ENCODE data around the gene KXD1. TPM values are rescaled to one million over a fixed set of nuclear protein-coding genes. Genes with fewer than 3 reads are reported as not detected.

The KXD1 gene
- total and polyA plus RNA-seq, 4 donors: 51.3 to 117 (median 74.8) TPM

DNA sequence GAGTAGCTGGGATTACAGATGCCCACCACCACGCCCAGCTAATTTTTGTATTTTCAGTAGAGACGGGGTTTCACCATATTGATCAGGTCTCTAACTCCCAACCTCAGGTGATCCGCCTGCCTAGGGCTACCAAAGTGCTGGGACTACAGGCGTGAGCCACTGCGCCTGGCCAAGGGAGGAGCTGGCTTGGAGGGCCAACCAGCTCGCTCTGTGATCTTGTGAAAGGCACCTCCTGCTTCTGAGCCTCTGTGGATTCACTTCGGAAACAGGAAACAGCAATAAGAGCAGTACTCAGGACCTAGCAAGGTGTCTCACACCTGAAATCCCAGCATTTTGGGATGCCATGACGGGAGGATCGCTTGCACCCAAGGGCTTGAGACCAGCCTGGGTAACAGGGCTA lies 33.8 kb upstream of the KXD1 start:
- Histone ChIP-seq H3K9ac (ENCODE audit: insufficient read depth in 1 of 2, low read length in 2 of 2) (no peak overlapping the region), H3K4me1 (ENCODE audit: control insufficient read depth in 5 of 5, insufficient read depth in 5 of 5, low read length in 5 of 5) (peaks cover 0 to 10% (median 7%) of the 10 kb centered on the region in 5 donors), H3K9me3 (ENCODE audit: control insufficient read depth in 4 of 4, insufficient read depth in 3 of 4, low read length in 3 of 4) (no peaks in the 10 kb centered on the region)

DNA sequence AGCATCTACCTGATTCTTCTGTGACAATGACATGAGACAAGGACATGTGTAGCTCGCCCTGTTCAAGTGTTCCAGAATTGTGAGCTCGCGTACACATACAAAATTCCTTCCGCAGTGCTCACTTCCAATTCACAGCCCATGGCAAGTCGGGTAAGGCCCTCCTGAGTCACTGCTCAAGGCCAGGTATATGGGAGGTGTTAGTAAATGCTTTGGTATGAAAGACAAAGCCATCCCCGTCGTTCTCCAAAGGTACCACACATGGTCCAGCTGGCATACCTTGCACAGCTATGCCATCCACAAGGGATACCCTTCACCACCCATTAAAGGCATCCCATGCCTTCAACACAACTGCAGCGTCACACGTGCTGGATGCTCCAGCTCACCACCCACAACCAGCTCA lies 31.4 kb upstream of the KXD1 start:
- no peak for ATAC-seq (ENCODE audit: insufficient read depth, low FRiP score)

More for the DNA sequence above, 33.8 kb upstream of the KXD1 start:
- Histone ChIP-seq H3K36me3 (ENCODE audit: control insufficient read depth in 4 of 4, insufficient read depth in 4 of 4, low read length in 4 of 4) (no peaks in the 10 kb centered on the region), H3K27me3 (ENCODE audit: control insufficient read depth in 3 of 3, insufficient read depth in 3 of 3, low read length in 2 of 3) (no peaks in the 10 kb centered on the region), H3K27ac (ENCODE audit: low read depth in 1 of 2, low read length in 1 of 2) (no peak overlapping the region), H3K4me3 (no peak overlapping the region)
- TF ChIP-seq, protein P1, sequence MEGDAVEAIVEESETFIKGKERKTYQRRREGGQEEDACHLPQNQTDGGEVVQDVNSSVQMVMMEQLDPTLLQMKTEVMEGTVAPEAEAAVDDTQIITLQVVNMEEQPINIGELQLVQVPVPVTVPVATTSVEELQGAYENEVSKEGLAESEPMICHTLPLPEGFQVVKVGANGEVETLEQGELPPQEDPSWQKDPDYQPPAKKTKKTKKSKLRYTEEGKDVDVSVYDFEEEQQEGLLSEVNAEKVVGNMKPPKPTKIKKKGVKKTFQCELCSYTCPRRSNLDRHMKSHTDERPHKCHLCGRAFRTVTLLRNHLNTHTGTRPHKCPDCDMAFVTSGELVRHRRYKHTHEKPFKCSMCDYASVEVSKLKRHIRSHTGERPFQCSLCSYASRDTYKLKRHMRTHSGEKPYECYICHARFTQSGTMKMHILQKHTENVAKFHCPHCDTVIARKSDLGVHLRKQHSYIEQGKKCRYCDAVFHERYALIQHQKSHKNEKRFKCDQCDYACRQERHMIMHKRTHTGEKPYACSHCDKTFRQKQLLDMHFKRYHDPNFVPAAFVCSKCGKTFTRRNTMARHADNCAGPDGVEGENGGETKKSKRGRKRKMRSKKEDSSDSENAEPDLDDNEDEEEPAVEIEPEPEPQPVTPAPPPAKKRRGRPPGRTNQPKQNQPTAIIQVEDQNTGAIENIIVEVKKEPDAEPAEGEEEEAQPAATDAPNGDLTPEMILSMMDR (IDR thresholded peaks at IDR 0.05; ENCODE audit: control extremely low read depth, extremely low read depth): no peak
- 92 to 94% methylated on average over 9 of the region's 9 CpGs for WGBS, 2 donors
- ATAC-seq (ENCODE audit: insufficient read depth, low FRiP score) (no peak), DNase-seq (no peak)

DNA sequence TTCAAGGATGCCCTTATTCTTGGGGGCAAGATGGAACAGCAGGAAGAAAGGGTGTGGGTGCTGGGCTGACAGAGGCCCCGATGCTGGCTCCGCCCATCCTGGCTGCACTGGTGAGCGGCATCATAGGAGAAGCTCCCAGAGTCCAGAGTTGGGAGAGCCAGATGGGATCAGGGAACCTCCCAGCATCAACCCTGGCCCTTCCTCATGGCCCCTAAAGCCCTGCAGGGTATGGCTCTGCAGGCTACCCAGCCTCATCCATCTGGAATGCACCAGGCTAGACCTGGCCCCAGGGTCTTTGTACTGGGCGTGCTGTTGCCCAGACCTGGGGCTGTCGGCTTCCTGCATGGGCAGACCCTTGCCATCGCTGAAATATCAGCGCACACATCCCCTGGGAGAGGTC lies 27.9 kb upstream of the KXD1 start:
- H3K4me1 ChIP-seq (ENCODE audit: control insufficient read depth in 5 of 5, insufficient read depth in 5 of 5, low read length in 5 of 5): peaks cover 0 to 1% (median 0%) of the 10 kb centered on the region in 5 donors
- H3K9me3 ChIP-seq (ENCODE audit: control insufficient read depth in 4 of 4, insufficient read depth in 3 of 4, low read length in 3 of 4): peaks cover 0 to 1% (median 0%) of the 10 kb centered on the region in 4 donors
- TF ChIP-seq, protein P1 (IDR thresholded peaks at IDR 0.05; ENCODE audit: control extremely low read depth, extremely low read depth): no peak
- H3K9ac ChIP-seq (ENCODE audit: insufficient read depth in 1 of 2, low read length in 2 of 2): no peak overlapping the region
- no peak for ATAC-seq (ENCODE audit: insufficient read depth, low FRiP score)
- 79 to 86% methylated on average over 7 of the region's 7 CpGs for WGBS, 2 donors
- no peak overlapping the region for H3K4me3 ChIP-seq
- peaks cover 4 to 26% (median 11%) of the 10 kb centered on the region in 4 donors for H3K36me3 ChIP-seq (ENCODE audit: control insufficient read depth in 4 of 4, insufficient read depth in 4 of 4, low read length in 4 of 4)
- no peaks in the 10 kb centered on the region for H3K27me3 ChIP-seq (ENCODE audit: control insufficient read depth in 3 of 3, insufficient read depth in 3 of 3, low read length in 2 of 3)
- H3K27ac ChIP-seq (ENCODE audit: low read depth in 1 of 2, low read length in 1 of 2): no peak overlapping the region
- DNase-seq: no peak

More for the DNA sequence above, 31.4 kb upstream of the KXD1 start:
- WGBS, 2 donors: 91 to 96% methylated on average over 9 of the region's 9 CpGs
- no peak overlapping the region for H3K4me3 ChIP-seq
- H3K4me1 ChIP-seq (ENCODE audit: control insufficient read depth in 5 of 5, insufficient read depth in 5 of 5, low read length in 5 of 5): peaks cover 0 to 3% (median 0%) of the 10 kb centered on the region in 5 donors
- TF ChIP-seq, protein P1 (IDR thresholded peaks at IDR 0.05; ENCODE audit: control extremely low read depth, extremely low read depth): no peak
- peaks cover 0 to 4% (median 2%) of the 10 kb centered on the region in 4 donors for H3K36me3 ChIP-seq (ENCODE audit: control insufficient read depth in 4 of 4, insufficient read depth in 4 of 4, low read length in 4 of 4)
- DNase-seq: no peak
- H3K27me3 ChIP-seq (ENCODE audit: control insufficient read depth in 3 of 3, insufficient read depth in 3 of 3, low read length in 2 of 3): no peaks in the 10 kb centered on the region
- H3K27ac ChIP-seq (ENCODE audit: low read depth in 1 of 2, low read length in 1 of 2): no peak overlapping the region
- no peak overlapping the region for H3K9ac ChIP-seq (ENCODE audit: insufficient read depth in 1 of 2, low read length in 2 of 2)
- peaks cover 0 to 1% (median 0%) of the 10 kb centered on the region in 4 donors for H3K9me3 ChIP-seq (ENCODE audit: control insufficient read depth in 4 of 4, insufficient read depth in 3 of 4, low read length in 3 of 4)

DNA sequence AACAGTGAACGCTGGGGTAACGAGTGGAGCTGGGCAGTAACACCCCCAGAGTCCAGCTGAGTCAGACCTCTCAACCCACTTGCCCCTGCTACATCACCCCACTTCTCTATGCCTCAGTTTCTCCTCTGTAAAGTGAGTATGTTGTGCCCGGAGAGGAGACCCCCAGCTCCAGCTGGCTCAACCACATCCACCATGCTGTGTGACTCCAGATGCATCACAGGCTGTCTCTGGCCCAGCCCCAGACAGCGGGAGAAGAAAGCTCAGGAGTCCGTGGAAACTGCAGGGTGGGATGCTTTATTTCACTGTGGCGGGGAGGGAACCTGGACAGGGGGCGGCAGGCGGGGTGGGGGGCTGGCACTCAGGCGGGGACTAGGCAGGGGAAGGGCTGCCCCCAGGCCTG lies 26.2 kb upstream of the KXD1 start:
- Histone ChIP-seq H3K36me3 (ENCODE audit: control insufficient read depth in 4 of 4, insufficient read depth in 4 of 4, low read length in 4 of 4) (peaks cover 6 to 35% (median 17%) of the 10 kb centered on the region in 4 donors), H3K27ac (ENCODE audit: low read depth in 1 of 2, low read length in 1 of 2) (no peak overlapping the region), H3K27me3 (ENCODE audit: control insufficient read depth in 3 of 3, insufficient read depth in 3 of 3, low read length in 2 of 3) (no peaks in the 10 kb centered on the region), H3K4me3 (no peak overlapping the region), H3K9ac (ENCODE audit: insufficient read depth in 1 of 2, low read length in 2 of 2) (no peak overlapping the region), H3K9me3 (ENCODE audit: control insufficient read depth in 4 of 4, insufficient read depth in 3 of 4, low read length in 3 of 4) (peaks cover 0 to 1% (median 0%) of the 10 kb centered on the region in 4 donors), H3K4me1 (ENCODE audit: control insufficient read depth in 5 of 5, insufficient read depth in 5 of 5, low read length in 5 of 5) (peaks cover 0 to 1% (median 0%) of the 10 kb centered on the region in 5 donors)
- ATAC-seq (ENCODE audit: insufficient read depth, low FRiP score) (no peak), DNase-seq (no peak)
- TF ChIP-seq, protein P1 (IDR thresholded peaks at IDR 0.05; ENCODE audit: control extremely low read depth, extremely low read depth): no peak
- WGBS, 2 donors: 91 to 97% methylated on average over 7 to 9 of the region's 9 CpGs
